ENCODE measurements around the gene KCNQ1. TPM values are rescaled to one million over a fixed set of nuclear protein-coding genes. Genes with fewer than 3 reads are reported as not detected.

The KCNQ1 gene
- total RNA-seq, 1 experiment from 2014 or later = 10.7 TPM

DNA sequence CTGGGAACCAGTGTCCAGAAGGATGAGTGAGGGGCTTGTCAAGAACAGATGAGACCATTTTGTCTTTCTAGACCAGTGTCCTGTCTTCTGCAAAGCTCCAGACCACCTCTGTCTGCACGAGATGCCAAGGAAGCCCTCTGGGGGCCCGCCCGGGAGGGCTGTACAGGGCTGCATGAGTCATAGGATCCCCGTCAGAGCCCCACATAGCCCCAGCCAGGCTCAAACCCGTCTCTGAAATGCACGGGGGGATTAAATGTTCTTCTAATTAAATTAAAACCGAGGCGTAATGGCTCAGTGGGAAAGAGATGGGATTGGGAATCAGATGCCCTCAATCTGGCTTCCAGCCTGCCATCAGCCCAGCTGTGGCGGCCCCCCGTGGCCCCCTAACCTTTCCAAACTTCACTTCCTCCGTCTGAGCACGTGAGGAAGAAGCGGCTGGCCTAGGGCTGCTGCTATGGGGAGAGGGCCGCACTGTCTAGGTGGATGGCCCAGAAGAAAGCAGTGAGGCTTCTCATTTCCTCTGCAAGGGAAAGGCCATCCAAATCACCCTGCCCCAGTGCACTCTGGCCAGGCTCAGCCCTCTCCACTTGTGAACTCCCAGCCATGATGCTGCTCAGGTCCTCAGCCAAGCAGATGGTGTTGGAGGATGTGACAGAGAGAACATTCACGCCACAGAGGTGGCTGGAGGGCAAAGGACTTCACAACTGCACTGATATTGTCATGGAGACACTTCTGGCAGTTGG, 222.2 kb downstream of the KCNQ1 start:
- Histone ChIP-seq H3K79me2 (ENCODE audit: insufficient read depth, low read length) (no peaks in the 10 kb centered on the region), H2AFZ (ENCODE audit: low read depth, low read length, poor library complexity, severe bottlenecking) (no peak overlapping the region), H3K27me3 (ENCODE audit: insufficient read depth, low read length) (no peaks in the 10 kb centered on the region), H3K36me3 (ENCODE audit: control insufficient read depth in 1 of 2, insufficient read depth in 2 of 2, low read length in 2 of 2) (no peaks in the 10 kb centered on the region), H4K20me1 (ENCODE audit: insufficient read depth) (no peaks in the 10 kb centered on the region), H3K4me2 (ENCODE audit: low read length) (no peak overlapping the region), H3K9me3 (ENCODE audit: control insufficient read depth in 1 of 2, insufficient read depth in 1 of 2, low read depth in 1 of 2, low read length in 2 of 2) (no peaks in the 10 kb centered on the region), H3K4me1 (ENCODE audit: control insufficient read depth in 1 of 2, insufficient read depth in 2 of 2, low read length in 2 of 2) (no peaks in the 10 kb centered on the region), H3K27ac (ENCODE audit: low read depth, low read length) (no peak overlapping the region), H3K9me2 (ENCODE audit: insufficient read depth) (no peaks in the 10 kb centered on the region), H3K9ac (ENCODE audit: low read length) (no peak overlapping the region), H3K4me3 (replicated peaks in 1 of 2; ENCODE audit: low read depth in 1 of 2, low read length in 2 of 2) (no peak overlapping the region)
- DNase-seq (ENCODE audit: low read depth, low spot score) (no peak), ATAC-seq (no peak)
- ChIA-PET POLR2A (no interaction called here), RAD21 (ENCODE audit: low non-redundant PET in 1 of 2, low total read pairs in 2 of 2, uncharacterized antibody in 2 of 2, unreplicated experiment in 2 of 2) (no interaction called here), CTCF (no interaction called here)
- BruUV-seq (replicated peaks) = no TSS peak
- intact Hi-C loops (cut with micrococcal nuclease) = no loop called here
- TF ChIP-seq EZH2phosphoT487 (IDR thresholded peaks at IDR 0.05; ENCODE audit: borderline replicate concordance) = no peak
- TF ChIP-seq ZNF274 (IDR thresholded peaks at IDR 0.05; ENCODE audit: low read depth, low read length) = no peak
- no peak for TF ChIP-seq SIN3A (IDR thresholded peaks at IDR 0.05; ENCODE audit: low read depth)
- no peak for TF ChIP-seq JUND (IDR thresholded peaks at IDR 0.05)
- TF ChIP-seq, protein P1, sequence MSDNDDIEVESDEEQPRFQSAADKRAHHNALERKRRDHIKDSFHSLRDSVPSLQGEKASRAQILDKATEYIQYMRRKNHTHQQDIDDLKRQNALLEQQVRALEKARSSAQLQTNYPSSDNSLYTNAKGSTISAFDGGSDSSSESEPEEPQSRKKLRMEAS (IDR thresholded peaks at IDR 0.05) = no peak
- no peak for TF ChIP-seq RAD21 (IDR thresholded peaks at IDR 0.05; ENCODE audit: low read depth)

DNA sequence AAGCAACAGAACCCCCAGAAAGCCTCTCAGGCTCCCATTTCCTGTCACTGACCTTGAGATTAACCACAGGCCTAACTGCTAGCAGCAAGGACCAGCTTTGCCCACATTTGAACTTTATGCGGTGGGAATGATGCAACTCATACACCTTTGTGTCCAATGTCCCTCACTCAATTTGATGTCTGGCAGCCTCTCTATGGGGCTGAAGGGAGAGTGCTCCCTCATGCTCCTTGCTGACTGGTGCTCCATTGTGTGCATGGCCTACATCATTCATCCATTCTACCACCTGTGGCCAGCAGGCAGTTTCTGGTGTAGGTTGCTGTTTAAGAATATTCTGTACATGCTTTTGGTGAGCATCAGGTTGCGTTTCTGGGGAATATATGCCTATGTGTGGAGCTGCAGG, 223.1 kb downstream of the KCNQ1 start:
- ATAC-seq = no peak
- Histone ChIP-seq H3K9ac (ENCODE audit: low read length) (no peak overlapping the region), H3K79me2 (ENCODE audit: insufficient read depth, low read length) (no peaks in the 10 kb centered on the region), H3K27ac (ENCODE audit: low read depth, low read length) (no peak overlapping the region), H4K20me1 (ENCODE audit: insufficient read depth) (no peaks in the 10 kb centered on the region), H3K9me3 (ENCODE audit: control insufficient read depth in 1 of 2, insufficient read depth in 1 of 2, low read depth in 1 of 2, low read length in 2 of 2) (no peaks in the 10 kb centered on the region), H3K36me3 (ENCODE audit: control insufficient read depth in 1 of 2, insufficient read depth in 2 of 2, low read length in 2 of 2) (no peaks in the 10 kb centered on the region), H3K4me2 (ENCODE audit: low read length) (no peak overlapping the region), H3K27me3 (ENCODE audit: insufficient read depth, low read length) (no peaks in the 10 kb centered on the region), H3K4me1 (ENCODE audit: control insufficient read depth in 1 of 2, insufficient read depth in 2 of 2, low read length in 2 of 2) (no peaks in the 10 kb centered on the region), H3K4me3 (replicated peaks in 1 of 2; ENCODE audit: low read depth in 1 of 2, low read length in 2 of 2) (no peak overlapping the region), H2AFZ (ENCODE audit: low read depth, low read length, poor library complexity, severe bottlenecking) (no peak overlapping the region), H3K9me2 (ENCODE audit: insufficient read depth) (no peaks in the 10 kb centered on the region)
- TSS peak; percentile 14 for BruUV-seq (replicated peaks)
- intact Hi-C loops (cut with micrococcal nuclease) = no loop called here
- ChIA-PET POLR2A (no interaction called here), CTCF (no interaction called here), RAD21 (ENCODE audit: low non-redundant PET in 1 of 2, low total read pairs in 2 of 2, uncharacterized antibody in 2 of 2, unreplicated experiment in 2 of 2) (no interaction called here)
- no peak for DNase-seq (ENCODE audit: low read depth, low spot score)
- TF ChIP-seq EZH2phosphoT487 (IDR thresholded peaks at IDR 0.05; ENCODE audit: borderline replicate concordance) = no peak
- TF ChIP-seq FOSL1 (IDR thresholded peaks at IDR 0.05; ENCODE audit: low read depth) = no peak
- no peak for TF ChIP-seq ZFX (IDR thresholded peaks at IDR 0.05)
- no peak for TF ChIP-seq TCF7L2 (IDR thresholded peaks at IDR 0.05; ENCODE audit: borderline replicate concordance, extremely low read depth, insufficient read depth, insufficient read length)
- no peak for TF ChIP-seq ELF1 (IDR thresholded peaks at IDR 0.05; ENCODE audit: borderline replicate concordance, low read depth)
